K562 (cell line): ENCODE measurements around the gene SPATA13. TPM values are rescaled to one million over a fixed set of nuclear protein-coding genes. Genes with fewer than 3 reads are reported as not detected.

Experiments used
- ATAC-seq: fragments of 200-7000 bp; cut with Tn5 transposase; 3 replicates; pipeline ENCODE4 v1.9.1; 2020; ENCODE audit warnings: moderate library complexity
- BruUV-seq: library from RNA; stranded (reverse); fragments of 400-500 nt; replicated peaks from 2 replicates; lab custom pipeline; 2021; lab: Mats Ljungman, UMichigan
- CTCF ChIA-PET: fragments of 300-600 bp; formaldehyde crosslinking; extraction: SDS; loops from one replicate; lab custom pipeline; 2021; ENCODE audit warnings: low intra/inter-chr PET ratio; lab: Yijun Ruan, JAX
- POLR2A ChIA-PET: fragments of 300-600, 350-650 bp; sonication (Branson Sonifier 250); formaldehyde crosslinking; extraction: SDS; loops from one replicate; lab custom pipeline; 2021; ENCODE audit warnings: antibody characterized with exemption, inconsistent platforms; lab: Yijun Ruan, JAX
- DNase-seq, 4 experiments: peaks; one replicate each; pipeline versions ENCODE4 v3.0.0 to v3.0.0-alpha.2; 2011 to 2018; ENCODE audit warnings: low spot score in 3 of 4, mixed read lengths in 3 of 4; ENCODE audit errors: extremely low read depth in 1 of 4
- FAIRE-seq: peaks from 2 replicates; lab custom pipeline; 2011; peaks lifted over from hg19 to GRCh38; lab: Jason Lieb, UNC
- H2AFZ ChIP-seq: 2 replicates; pipeline ENCODE4 v1.6.0; 2011; ENCODE audit warnings: low read depth, low read length, control low read depth, inconsistent platforms
- H3K27ac ChIP-seq: fragments of 200-600 bp; 3 replicates; pipeline ENCODE4 v1.8.0; 2011; ENCODE audit warnings: low read depth, mild to moderate bottlenecking, control low read depth, inconsistent platforms, low read length, moderate library complexity, mixed read lengths; ENCODE audit errors: extremely low read depth
- H3K27me3 ChIP-seq, 2 experiments: fragments of 300-600 bp in 1 of 2; 2 replicates in 1 of 2; 3 replicates in 1 of 2; pipeline versions ENCODE4 v1.6.0 to v1.8.0; 2011; ENCODE audit warnings: inconsistent platforms in 2 of 2, low read length in 2 of 2, mild to moderate bottlenecking in 1 of 2, mixed read lengths in 1 of 2, moderate library complexity in 1 of 2; ENCODE audit not compliant: control insufficient read depth in 2 of 2, insufficient read depth in 2 of 2
- H3K36me3 ChIP-seq: fragments of 300-600 bp; 3 replicates; pipeline ENCODE4 v1.8.0; 2011; ENCODE audit warnings: mild to moderate bottlenecking, low read length, inconsistent platforms; ENCODE audit not compliant: control insufficient read depth, insufficient read depth
- H3K4me1 ChIP-seq, 2 experiments: fragments of 200-600 bp in 1 of 2; replicated peaks in 1 of 2; 2 replicates in 1 of 2; 3 replicates in 1 of 2; pipeline versions ENCODE4 v1.5.1 to v1.8.0; 2011; ENCODE audit warnings: inconsistent platforms in 2 of 2, low read length in 2 of 2, mild to moderate bottlenecking in 1 of 2, mixed read lengths in 1 of 2, moderate library complexity in 1 of 2; ENCODE audit not compliant: control insufficient read depth in 2 of 2, insufficient read depth in 2 of 2
- H3K4me2 ChIP-seq: 2 replicates; pipeline ENCODE4 v1.6.1; 2011; ENCODE audit warnings: low read length, control low read depth, inconsistent platforms, mixed read lengths; ENCODE audit not compliant: insufficient read depth
- H3K4me3 ChIP-seq: fragments of 200-600 bp; sonication (generic), shearing (Covaris generic); 2 replicates; pipeline ENCODE4 v1.5.1; 2016; ENCODE audit warnings: control low read depth, inconsistent platforms
- H3K79me2 ChIP-seq: fragments of 200-600 bp; 3 replicates; pipeline ENCODE4 v1.8.0; 2011; ENCODE audit warnings: low read length, inconsistent platforms; ENCODE audit not compliant: control insufficient read depth, insufficient read depth
- H3K9ac ChIP-seq, 2 experiments: 2 replicates each; pipeline versions ENCODE4 v1.6.0 to v1.6.1; 2011; ENCODE audit warnings: low read depth in 2 of 2, low read length in 2 of 2, control low read depth in 1 of 2, inconsistent platforms in 1 of 2, mild to moderate bottlenecking in 1 of 2, mixed read lengths in 1 of 2; ENCODE audit not compliant: insufficient read depth in 1 of 2
- H3K9me1 ChIP-seq: one replicate; pipeline ENCODE4 v1.6.0; 2011; ENCODE audit warnings: inconsistent platforms, mild to moderate bottlenecking, low read length, moderate library complexity; ENCODE audit not compliant: control insufficient read depth, insufficient read depth
- H3K9me3 ChIP-seq: replicated peaks from 2 replicates; pipeline ENCODE4 v1.5.1; 2011; ENCODE audit warnings: low read depth, low read length, inconsistent platforms; ENCODE audit not compliant: control insufficient read depth, insufficient read depth
- H4K20me1 ChIP-seq: replicated peaks from 2 replicates; pipeline ENCODE4 v1.6.1; 2011; ENCODE audit warnings: low read length, inconsistent platforms, mixed read lengths; ENCODE audit not compliant: control insufficient read depth, insufficient read depth
- CEBPZ ChIP-seq: fragments of 150-350 bp; IDR thresholded peaks from 2 replicates; pipeline ENCODE4 v1.6.1; 2014; ENCODE audit warnings: low read depth, mild to moderate bottlenecking, low read length, borderline replicate concordance
- COPS2 ChIP-seq: fragments of 450-650 bp; conservative IDR thresholded peaks from 2 replicates; pipeline ENCODE4 v1.6.1; 2016; ENCODE audit warnings: mild to moderate bottlenecking, moderate library complexity
- CSDE1 ChIP-seq, 2 experiments: fragments of 450-650 bp; IDR thresholded peaks; 2 replicates each; pipeline ENCODE4 v1.6.1; 2016; ENCODE audit warnings: mild to moderate bottlenecking in 1 of 2
- HNRNPH1 ChIP-seq: fragments of 200-400 bp; formaldehyde crosslinking; optimal IDR thresholded peaks from 2 replicates; pipeline ENCODE3; 2017; ENCODE audit warnings: low read depth, mild to moderate bottlenecking, low read length, moderate library complexity
- L3MBTL2 ChIP-seq: fragments of 450-650 bp; IDR thresholded peaks from 2 replicates; pipeline ENCODE4 v1.6.1; 2016; ENCODE audit warnings: mild to moderate bottlenecking, moderate library complexity
- RAD51 ChIP-seq: fragments of 450-650 bp; IDR thresholded peaks from 2 replicates; pipeline ENCODE4 v1.7.1; 2016; ENCODE audit warnings: low read depth, mild to moderate bottlenecking, borderline replicate concordance
- RBM14 ChIP-seq: fragments of 200-400 bp; formaldehyde crosslinking; IDR thresholded peaks from 2 replicates; pipeline ENCODE4 v1.6.1; 2018; ENCODE audit warnings: low read depth, mild to moderate bottlenecking, low read length, moderate library complexity, borderline replicate concordance; ENCODE audit not compliant: insufficient read depth
- RBM34 ChIP-seq: fragments of 200-400 bp; formaldehyde crosslinking; IDR thresholded peaks from 2 replicates; pipeline ENCODE4 v1.6.1; 2018; ENCODE audit warnings: low read length, borderline replicate concordance; ENCODE audit not compliant: insufficient read depth
- SAFB2 ChIP-seq: fragments of 200-400 bp; formaldehyde crosslinking; IDR thresholded peaks from 2 replicates; pipeline ENCODE4 v1.6.1; 2018; ENCODE audit warnings: borderline replicate concordance, low read length, low read depth, moderate library complexity; ENCODE audit not compliant: severe bottlenecking
- ZNF124 ChIP-seq: sonication (generic); formaldehyde crosslinking; IDR thresholded peaks from 2 replicates; pipeline ENCODE4 v1.8.1; 2022; ENCODE audit warnings: missing genetic modification reagents
- ZNF436 ChIP-seq: fragments of 250-450, 450-650 bp; sonication (Bioruptor Pico); formaldehyde crosslinking; IDR thresholded peaks from 2 replicates; pipeline ENCODE4 v1.7.0; 2020; ENCODE audit warnings: mild to moderate bottlenecking
- ZNF561 ChIP-seq: fragments of 450-650 bp; formaldehyde crosslinking; conservative IDR thresholded peaks from 2 replicates; pipeline ENCODE4 v1.4.0; 2020; ENCODE audit warnings: mild to moderate bottlenecking, moderate library complexity
- ZNF644 ChIP-seq: fragments of 200-800 bp; sonication (Bioruptor generic); IDR thresholded peaks from 2 replicates; pipeline ENCODE4 v1.6.1; 2016; ENCODE audit warnings: low read depth, missing genetic modification characterization, missing compliant biosample characterization
- WGBS: fragments of 100-300 bp; shearing (Covaris generic); methylation state at CpG from one replicate; pipeline ENCODE4 v1.1.6; 2016; ENCODE audit warnings: low coverage, mixed read lengths; ENCODE audit not compliant: insufficient coverage; ENCODE audit errors: missing lambda C conversion rate; 5-methylcytosine and 5-hydroxymethylcytosine counted together
- in situ Hi-C: fragments of 300-500 bp; cut with MboI; formaldehyde crosslinking; loops from 4 replicates; pipeline ENCODE4 v1.15.0; 2018; ENCODE audit warnings: inconsistent platforms, mixed read lengths
- intact Hi-C: fragments of 100-400 bp; cut with micrococcal nuclease; formaldehyde crosslinking; loops from 2 replicates; pipeline ENCODE4 v1.14.2; 2022
- polyA plus RNA-seq, 8 experiments: library from polyadenylated mRNA; depleted of rRNA in 4 of 8; stranded (reverse) in 5 of 8; unstranded in 3 of 8; fragments of >200 nt; fragmentation: Nextera tagmentation in 2 of 8; fragmentation: Illumina TruSeq in 1 of 8; extraction: Ambion mirVana in 2 of 8; extraction: Trizol in 1 of 8; gene quantifications; 2 replicates each; pipeline versions ENCODE4 v1.2.1 to v1.2.3, GENCODE V29; 2011 to 2014; ENCODE audit warnings: inconsistent platforms in 1 of 8, missing spikeins in 1 of 8
- total RNA-seq, 7 experiments: library from RNA; depleted of rRNA in 6 of 7; stranded (reverse); fragments of >200 nt in 6 of 7; fragmentation: Illumina TruSeq in 2 of 7; extraction: Trizol in 2 of 7; gene quantifications; 2 replicates each; pipeline versions ENCODE4 v1.2.1 to v1.2.3, GENCODE V29; 2011 to 2021; ENCODE audit warnings: low replicate concordance in 1 of 7
- TF ChIP-seq, protein P1 (sequence below): fragments of 200-800 bp; sonication (Bioruptor generic); IDR thresholded peaks from 2 replicates; pipeline ENCODE4 v1.6.1; 2017; ENCODE audit warnings: missing genetic modification characterization, missing compliant biosample characterization
- TF ChIP-seq, protein P2 (sequence below): IDR thresholded peaks from 2 replicates; pipeline ENCODE4 v1.6.1; 2011; ENCODE audit warnings: borderline replicate concordance, low read depth, mild to moderate bottlenecking, moderate library complexity, low read length; ENCODE audit not compliant: insufficient read depth, poor library complexity, severe bottlenecking

Gene SPATA13
- total and polyA plus RNA-seq, 9 of the 15 experiments (the other 6 are each of a cell fraction or from before 2014, with no cell fraction given) = 0.08 to 0.99 (median 0.21) TPM; not detected in 2

- no TSS peak for BruUV-seq
- ChIA-PET CTCF (no interaction called here), POLR2A (no interaction called here)
- Histone ChIP-seq H2AFZ (no peak overlapping the region), H3K27ac (no peak overlapping the region), H4K20me1 (no peaks in the 10 kb centered on the region; the same call in 1 of the 2 replicates), H3K9me3 (no peaks in the 10 kb centered on the region), H3K79me2 (no peaks in the 10 kb centered on the region), H3K4me1 (peaks cover 0 to 3% of the 10 kb centered on the region in 2 experiments; a peak in 1 of 5 replicates), H3K36me3 (no peaks in the 10 kb centered on the region), H3K27me3 (peaks cover 0 to 26% of the 10 kb centered on the region in 2 experiments; a peak in 1 of 5 replicates), H3K4me3 (no peak overlapping the region), H3K9ac (no peak overlapping the region), H3K9me1 (no peaks in the 10 kb centered on the region), H3K4me2 (no peak overlapping the region)
- FAIRE-seq (no peak), ATAC-seq (no peak), DNase-seq (no peak)
- intact Hi-C loops = no loop called here
- WGBS = 0% methylated on average over 5 of the region's 9 CpGs
- in situ Hi-C loops = loop anchor here (25.0 kb wide), 1 partner anchor 312 kb away; no protein-coding TSS in a partner anchor
- TF ChIP-seq COPS2 = no peak
- TF ChIP-seq ZNF124 = no peak
- no peak for TF ChIP-seq HNRNPH1
- no peak for TF ChIP-seq ZNF561 (CRISPR knock-in tag)
- TF ChIP-seq RAD51 = no peak
- TF ChIP-seq CSDE1 (IDR thresholded peaks at IDR 0.05) = no peak
- TF ChIP-seq, protein P1, sequence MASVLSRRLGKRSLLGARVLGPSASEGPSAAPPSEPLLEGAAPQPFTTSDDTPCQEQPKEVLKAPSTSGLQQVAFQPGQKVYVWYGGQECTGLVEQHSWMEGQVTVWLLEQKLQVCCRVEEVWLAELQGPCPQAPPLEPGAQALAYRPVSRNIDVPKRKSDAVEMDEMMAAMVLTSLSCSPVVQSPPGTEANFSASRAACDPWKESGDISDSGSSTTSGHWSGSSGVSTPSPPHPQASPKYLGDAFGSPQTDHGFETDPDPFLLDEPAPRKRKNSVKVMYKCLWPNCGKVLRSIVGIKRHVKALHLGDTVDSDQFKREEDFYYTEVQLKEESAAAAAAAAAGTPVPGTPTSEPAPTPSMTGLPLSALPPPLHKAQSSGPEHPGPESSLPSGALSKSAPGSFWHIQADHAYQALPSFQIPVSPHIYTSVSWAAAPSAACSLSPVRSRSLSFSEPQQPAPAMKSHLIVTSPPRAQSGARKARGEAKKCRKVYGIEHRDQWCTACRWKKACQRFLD (CRISPR knock-in tag) = no peak
- TF ChIP-seq RBM14 = no peak
- TF ChIP-seq SAFB2 = no peak
- TF ChIP-seq, protein P2, sequence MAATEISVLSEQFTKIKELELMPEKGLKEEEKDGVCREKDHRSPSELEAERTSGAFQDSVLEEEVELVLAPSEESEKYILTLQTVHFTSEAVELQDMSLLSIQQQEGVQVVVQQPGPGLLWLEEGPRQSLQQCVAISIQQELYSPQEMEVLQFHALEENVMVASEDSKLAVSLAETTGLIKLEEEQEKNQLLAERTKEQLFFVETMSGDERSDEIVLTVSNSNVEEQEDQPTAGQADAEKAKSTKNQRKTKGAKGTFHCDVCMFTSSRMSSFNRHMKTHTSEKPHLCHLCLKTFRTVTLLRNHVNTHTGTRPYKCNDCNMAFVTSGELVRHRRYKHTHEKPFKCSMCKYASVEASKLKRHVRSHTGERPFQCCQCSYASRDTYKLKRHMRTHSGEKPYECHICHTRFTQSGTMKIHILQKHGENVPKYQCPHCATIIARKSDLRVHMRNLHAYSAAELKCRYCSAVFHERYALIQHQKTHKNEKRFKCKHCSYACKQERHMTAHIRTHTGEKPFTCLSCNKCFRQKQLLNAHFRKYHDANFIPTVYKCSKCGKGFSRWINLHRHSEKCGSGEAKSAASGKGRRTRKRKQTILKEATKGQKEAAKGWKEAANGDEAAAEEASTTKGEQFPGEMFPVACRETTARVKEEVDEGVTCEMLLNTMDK = no peak
- TF ChIP-seq RBM34 = no peak
- TF ChIP-seq ZNF644 = no peak
- no peak for TF ChIP-seq CEBPZ
- no peak for TF ChIP-seq L3MBTL2
- TF ChIP-seq ZNF436 (CRISPR knock-in tag) = no peak
These were observed 63.7 kb downstream of the SPATA13 start for GRCh38 chr13:24224232-24224680.
